Loucy (cell line): ENCODE results near the gene FTCD.

Experiments used
- CTCF ChIP-seq: fragments of 200-600 bp; sonication (generic); conservative IDR thresholded peaks from 2 replicates; pipeline ENCODE4 v1.5.1; 2014; ENCODE audit warnings: mild to moderate bottlenecking, antibody characterized with exemption, low read length
- EZH2phosphoT487 ChIP-seq: fragments of 200-600 bp; IDR thresholded peaks from 2 replicates; pipeline ENCODE4 v1.6.1; 2018; ENCODE audit warnings: antibody characterized with exemption, mild to moderate bottlenecking, moderate library complexity, borderline replicate concordance

- TF ChIP-seq EZH2phosphoT487 (no peak), CTCF (no peak)
Observed at GRCh38 chr21:46145840-46146691, 9.3 kb downstream of the FTCD start.
